K562 (cell line): ENCODE measurements around the gene SLC44A5. TPM values are rescaled to one million over a fixed set of nuclear protein-coding genes. Genes with fewer than 3 reads are reported as not detected.

Experiments used
- ATAC-seq: fragments of 200-7000 bp; cut with Tn5 transposase; 3 replicates; pipeline ENCODE4 v1.9.1; 2020; ENCODE audit warnings: moderate library complexity
- BruUV-seq: library from RNA; stranded (reverse); fragments of 400-500 nt; replicated peaks from 2 replicates; lab custom pipeline; 2021; lab: Mats Ljungman, UMichigan
- CTCF ChIA-PET: fragments of 300-600 bp; formaldehyde crosslinking; extraction: SDS; loops from one replicate; lab custom pipeline; 2021; ENCODE audit warnings: low intra/inter-chr PET ratio; lab: Yijun Ruan, JAX
- POLR2A ChIA-PET: fragments of 300-600, 350-650 bp; sonication (Branson Sonifier 250); formaldehyde crosslinking; extraction: SDS; loops from one replicate; lab custom pipeline; 2021; ENCODE audit warnings: antibody characterized with exemption, inconsistent platforms; lab: Yijun Ruan, JAX
- DNase-seq, 4 experiments: peaks; one replicate each; pipeline versions ENCODE4 v3.0.0 to v3.0.0-alpha.2; 2011 to 2018; ENCODE audit warnings: low spot score in 3 of 4, mixed read lengths in 3 of 4; ENCODE audit errors: extremely low read depth in 1 of 4
- FAIRE-seq: peaks from 2 replicates; lab custom pipeline; 2011; peaks lifted over from hg19 to GRCh38; lab: Jason Lieb, UNC
- H2AFZ ChIP-seq: 2 replicates; pipeline ENCODE4 v1.6.0; 2011; ENCODE audit warnings: low read depth, low read length, control low read depth, inconsistent platforms
- H3K27ac ChIP-seq: fragments of 200-600 bp; 3 replicates; pipeline ENCODE4 v1.8.0; 2011; ENCODE audit warnings: low read depth, mild to moderate bottlenecking, control low read depth, inconsistent platforms, low read length, moderate library complexity, mixed read lengths; ENCODE audit errors: extremely low read depth
- H3K27me3 ChIP-seq, 2 experiments: fragments of 300-600 bp in 1 of 2; 2 replicates in 1 of 2; 3 replicates in 1 of 2; pipeline versions ENCODE4 v1.6.0 to v1.8.0; 2011; ENCODE audit warnings: inconsistent platforms in 2 of 2, low read length in 2 of 2, mild to moderate bottlenecking in 1 of 2, mixed read lengths in 1 of 2, moderate library complexity in 1 of 2; ENCODE audit not compliant: control insufficient read depth in 2 of 2, insufficient read depth in 2 of 2
- H3K36me3 ChIP-seq: fragments of 300-600 bp; 3 replicates; pipeline ENCODE4 v1.8.0; 2011; ENCODE audit warnings: mild to moderate bottlenecking, low read length, inconsistent platforms; ENCODE audit not compliant: control insufficient read depth, insufficient read depth
- H3K4me1 ChIP-seq, 2 experiments: fragments of 200-600 bp in 1 of 2; replicated peaks in 1 of 2; 2 replicates in 1 of 2; 3 replicates in 1 of 2; pipeline versions ENCODE4 v1.5.1 to v1.8.0; 2011; ENCODE audit warnings: inconsistent platforms in 2 of 2, low read length in 2 of 2, mild to moderate bottlenecking in 1 of 2, mixed read lengths in 1 of 2, moderate library complexity in 1 of 2; ENCODE audit not compliant: control insufficient read depth in 2 of 2, insufficient read depth in 2 of 2
- H3K4me2 ChIP-seq: 2 replicates; pipeline ENCODE4 v1.6.1; 2011; ENCODE audit warnings: low read length, control low read depth, inconsistent platforms, mixed read lengths; ENCODE audit not compliant: insufficient read depth
- H3K4me3 ChIP-seq: fragments of 200-600 bp; sonication (generic), shearing (Covaris generic); 2 replicates; pipeline ENCODE4 v1.5.1; 2016; ENCODE audit warnings: control low read depth, inconsistent platforms
- H3K79me2 ChIP-seq: fragments of 200-600 bp; 3 replicates; pipeline ENCODE4 v1.8.0; 2011; ENCODE audit warnings: low read length, inconsistent platforms; ENCODE audit not compliant: control insufficient read depth, insufficient read depth
- H3K9ac ChIP-seq, 2 experiments: 2 replicates each; pipeline versions ENCODE4 v1.6.0 to v1.6.1; 2011; ENCODE audit warnings: low read depth in 2 of 2, low read length in 2 of 2, control low read depth in 1 of 2, inconsistent platforms in 1 of 2, mild to moderate bottlenecking in 1 of 2, mixed read lengths in 1 of 2; ENCODE audit not compliant: insufficient read depth in 1 of 2
- H3K9me1 ChIP-seq: one replicate; pipeline ENCODE4 v1.6.0; 2011; ENCODE audit warnings: inconsistent platforms, mild to moderate bottlenecking, low read length, moderate library complexity; ENCODE audit not compliant: control insufficient read depth, insufficient read depth
- H3K9me3 ChIP-seq: replicated peaks from 2 replicates; pipeline ENCODE4 v1.5.1; 2011; ENCODE audit warnings: low read depth, low read length, inconsistent platforms; ENCODE audit not compliant: control insufficient read depth, insufficient read depth
- H4K20me1 ChIP-seq: replicated peaks from 2 replicates; pipeline ENCODE4 v1.6.1; 2011; ENCODE audit warnings: low read length, inconsistent platforms, mixed read lengths; ENCODE audit not compliant: control insufficient read depth, insufficient read depth
- ATF2 ChIP-seq: sonication (generic); formaldehyde crosslinking; IDR thresholded peaks from 2 replicates; pipeline ENCODE4 v1.8.1; 2022; ENCODE audit warnings: missing genetic modification reagents
- FOXA3 ChIP-seq, 2 experiments: fragments of 450-650 bp in 1 of 2; sonication (generic) in 1 of 2; formaldehyde crosslinking; IDR thresholded peaks in 1 of 2; conservative IDR thresholded peaks in 1 of 2; 2 replicates each; pipeline versions ENCODE4 v1.4.0 to v1.8.0; 2020 to 2022; ENCODE audit warnings: mild to moderate bottlenecking in 2 of 2, missing genetic modification reagents in 1 of 2
- ILF3 ChIP-seq: fragments of 450-650 bp; IDR thresholded peaks from 2 replicates; pipeline ENCODE4 v1.6.1; 2018; ENCODE audit warnings: antibody characterized with exemption, mild to moderate bottlenecking, moderate library complexity, borderline replicate concordance
- KDM4B ChIP-seq, 2 experiments: fragments of 450-650 bp in 1 of 2; sonication (generic) in 1 of 2; IDR thresholded peaks; 2 replicates each; pipeline ENCODE4 v1.6.1; 2016 to 2017; ENCODE audit warnings: borderline replicate concordance in 2 of 2, antibody characterized with exemption in 1 of 2, low read depth in 1 of 2, mild to moderate bottlenecking in 1 of 2
- MNT ChIP-seq, 2 experiments: fragments of 450-650 bp; conservative IDR thresholded peaks; 2 replicates each; pipeline ENCODE4 v1.6.1; 2017; ENCODE audit warnings: mild to moderate bottlenecking in 2 of 2, moderate library complexity in 2 of 2
- NFRKB ChIP-seq: fragments of 450-650 bp; IDR thresholded peaks from 2 replicates; pipeline ENCODE4 v1.6.1; 2016; ENCODE audit warnings: low read depth
- SMAD2 ChIP-seq: fragments of 150-350 bp; IDR thresholded peaks from 2 replicates; pipeline ENCODE4 v1.6.1; 2014; ENCODE audit warnings: low read depth, mild to moderate bottlenecking, low read length
- SNAPC5 ChIP-seq: fragments of 250-450 bp; sonication (Bioruptor Pico); IDR thresholded peaks from 2 replicates; pipeline ENCODE4 v1.8.0; 2021; ENCODE audit warnings: moderate library complexity, mild to moderate bottlenecking, inconsistent platforms
- SP1 ChIP-seq: sonication (generic); formaldehyde crosslinking; IDR thresholded peaks from 2 replicates; pipeline ENCODE4 v1.8.1; 2022; ENCODE audit warnings: mild to moderate bottlenecking, missing genetic modification reagents
- TCFL5 ChIP-seq: fragments of 250-450 bp; sonication (Bioruptor Pico); conservative IDR thresholded peaks from 2 replicates; pipeline ENCODE4 v1.6.1; 2021; ENCODE audit warnings: mild to moderate bottlenecking, moderate library complexity, matching md5 sums
- ZNF239 ChIP-seq: fragments of 250-450 bp; sonication (Bioruptor Pico); IDR thresholded peaks from 2 replicates; pipeline ENCODE4 v1.4.0; 2020; ENCODE audit warnings: mild to moderate bottlenecking
- ZNF311 ChIP-seq: fragments of 250-450 bp; sonication (Bioruptor Pico); IDR thresholded peaks from 2 replicates; pipeline ENCODE4 v1.4.0; 2020; ENCODE audit warnings: mild to moderate bottlenecking, moderate library complexity
- WGBS: fragments of 100-300 bp; shearing (Covaris generic); methylation state at CpG from one replicate; pipeline ENCODE4 v1.1.6; 2016; ENCODE audit warnings: low coverage, mixed read lengths; ENCODE audit not compliant: insufficient coverage; ENCODE audit errors: missing lambda C conversion rate; 5-methylcytosine and 5-hydroxymethylcytosine counted together
- in situ Hi-C: fragments of 300-500 bp; cut with MboI; formaldehyde crosslinking; loops from 4 replicates; pipeline ENCODE4 v1.15.0; 2018; ENCODE audit warnings: inconsistent platforms, mixed read lengths
- intact Hi-C: fragments of 100-400 bp; cut with micrococcal nuclease; formaldehyde crosslinking; loops from 2 replicates; pipeline ENCODE4 v1.14.2; 2022
- polyA plus RNA-seq, 8 experiments: library from polyadenylated mRNA; depleted of rRNA in 4 of 8; stranded (reverse) in 5 of 8; unstranded in 3 of 8; fragments of >200 nt; fragmentation: Nextera tagmentation in 2 of 8; fragmentation: Illumina TruSeq in 1 of 8; extraction: Ambion mirVana in 2 of 8; extraction: Trizol in 1 of 8; gene quantifications; 2 replicates each; pipeline versions ENCODE4 v1.2.1 to v1.2.3, GENCODE V29; 2011 to 2014; ENCODE audit warnings: inconsistent platforms in 1 of 8, missing spikeins in 1 of 8
- total RNA-seq, 7 experiments: library from RNA; depleted of rRNA in 6 of 7; stranded (reverse); fragments of >200 nt in 6 of 7; fragmentation: Illumina TruSeq in 2 of 7; extraction: Trizol in 2 of 7; gene quantifications; 2 replicates each; pipeline versions ENCODE4 v1.2.1 to v1.2.3, GENCODE V29; 2011 to 2021; ENCODE audit warnings: low replicate concordance in 1 of 7

The SLC44A5 gene
- total and polyA plus RNA-seq, 9 of the 15 experiments (the other 6 are each of a cell fraction or from before 2014, with no cell fraction given) = 1.2 to 10.1 (median 3.2) TPM

- POLR2A ChIA-PET = interaction anchor here (1.0 to 1.7 kb wide), 3 partner anchors 8 to 12 kb away, joined by 4 to 5 read pairs (median 4); no protein-coding TSS in a partner anchor
- Histone ChIP-seq H3K4me1 (peaks cover 0 to 7% of the 10 kb centered on the region in 2 experiments; a peak in 2 of 5 replicates), H3K27me3 (no peaks in the 10 kb centered on the region), H4K20me1 (no peaks in the 10 kb centered on the region)
- no peak for DNase-seq
- 64% methylated on average over 4 of the region's 4 CpGs for WGBS
- TF ChIP-seq FOXA3 (CRISPR knock-in tag; conservative IDR thresholded peaks at IDR 0.05 in 1 of 2, IDR thresholded peaks at IDR 0.05 in 1 of 2) = no peak
- no peak for TF ChIP-seq SP1 (CRISPR knock-in tag)
- no peak for TF ChIP-seq KDM4B (IDR thresholded peaks at IDR 0.05; ENCODE audit: borderline replicate concordance in 2 of 2, low read depth in 1 of 2)
- no peak for TF ChIP-seq ATF2 (CRISPR knock-in tag)
- TF ChIP-seq ZNF239 (CRISPR knock-in tag) = no peak
- TF ChIP-seq ILF3 = no peak
- TF ChIP-seq SNAPC5 (CRISPR knock-in tag) = no peak
- TF ChIP-seq NFRKB = no peak
- TF ChIP-seq SMAD2 = no peak
- TF ChIP-seq MNT (conservative IDR thresholded peaks at IDR 0.05) = no peak
- TF ChIP-seq TCFL5 = no peak
- TF ChIP-seq ZNF311 (CRISPR knock-in tag) = no peak
- TF ChIP-seq, all 486 proteins: peak for 0
- Histone ChIP-seq H3K79me2 (no peaks in the 10 kb centered on the region), H3K9me1 (no peaks in the 10 kb centered on the region), H3K9ac (no peak overlapping the region), H3K4me3 (no peak overlapping the region), H2AFZ (no peak overlapping the region), H3K36me3 (no peaks in the 10 kb centered on the region), H3K27ac (no peak overlapping the region), H3K9me3 (no peaks in the 10 kb centered on the region), H3K4me2 (no peak overlapping the region)
- in situ Hi-C loops (no loop called here), intact Hi-C loops (no loop called here)
- no peak for ATAC-seq
- CTCF ChIA-PET = no interaction called here
- BruUV-seq = no TSS peak
- FAIRE-seq = no peak
These were observed 268.1 kb downstream of the SLC44A5 start for GRCh38 chr1:75342786-75343185.
